Small intestine (tissue), 7 donors: ENCODE data around the gene KRT7. TPM values are rescaled to one million over a fixed set of nuclear protein-coding genes. Genes with fewer than 3 reads are reported as not detected.
"Not testable (repeated sequence)": the region's sequence is repeated elsewhere in the genome, so short reads cannot be mapped to it uniquely, and the experiment has no call there.

Experiments
- DNase-seq, 2 donors: peaks; one replicate each; pipeline versions ENCODE4 v3.0.0 to v3.0.0-alpha.2; 2013
- FAIRE-seq: peaks from 2 replicates; lab custom pipeline; 2012; peaks lifted over from hg19 to GRCh38; lab: Jason Lieb, UNC
- H3K27ac ChIP-seq, 3 donors: one replicate each; pipeline ENCODE4 v1.5.1; 2013; ENCODE audit warnings: low read length in 2 of 3, mild to moderate bottlenecking in 2 of 3, control low read depth in 1 of 3, inconsistent platforms in 1 of 3, low read depth in 1 of 3, moderate library complexity in 1 of 3
- H3K27me3 ChIP-seq, 3 donors: one replicate each; pipeline ENCODE4 v1.6.1; 2013; ENCODE audit warnings: low read length in 3 of 3, inconsistent platforms in 1 of 3; ENCODE audit not compliant: control insufficient read depth in 3 of 3, insufficient read depth in 3 of 3
- H3K36me3 ChIP-seq, 3 donors: one replicate each; pipeline ENCODE4 v1.6.1; 2013; ENCODE audit warnings: low read length in 3 of 3, inconsistent platforms in 1 of 3, low read depth in 1 of 3, mild to moderate bottlenecking in 1 of 3, moderate library complexity in 1 of 3; ENCODE audit not compliant: control insufficient read depth in 3 of 3, insufficient read depth in 2 of 3
- H3K4me1 ChIP-seq, 3 donors: one replicate each; pipeline ENCODE4 v1.6.1; 2013; ENCODE audit warnings: low read length in 2 of 3, inconsistent platforms in 1 of 3, low read depth in 1 of 3, mild to moderate bottlenecking in 1 of 3, moderate library complexity in 1 of 3; ENCODE audit not compliant: control insufficient read depth in 3 of 3, insufficient read depth in 2 of 3
- H3K4me3 ChIP-seq, 3 donors: one replicate each; pipeline ENCODE4 v1.5.1; 2013; ENCODE audit warnings: low read length in 3 of 3, control low read depth in 1 of 3, inconsistent platforms in 1 of 3, low read depth in 1 of 3, mild to moderate bottlenecking in 1 of 3, moderate library complexity in 1 of 3
- H3K9me3 ChIP-seq, 2 donors: one replicate each; pipeline ENCODE4 v1.6.1; 2013; ENCODE audit warnings: low read depth in 1 of 2, low read length in 1 of 2; ENCODE audit not compliant: control insufficient read depth in 2 of 2, insufficient read depth in 1 of 2
- WGBS, 3 donors: extraction: QIAGEN DNeasy Blood & Tissue Kit; methylation state at CpG; one replicate each; pipeline ENCODE4 v1.1.7; 2013; 5-methylcytosine and 5-hydroxymethylcytosine counted together
- polyA plus RNA-seq, 4 donors: library from polyadenylated mRNA; stranded (reverse) in 3 of 4; unstranded in 1 of 4; fragments of 200-250 nt in 3 of 4; fragments of 120-200 nt in 1 of 4; gene quantifications; one replicate each; pipeline versions ENCODE4 v1.2.1 to v1.2.3, GENCODE V29; 2013
- donor health status: healthy with polysubstance abuse.
- donor health status: control.
- donor health status: control.
- donor health status: Bipolar disorder and iron deficiency.
- donor health status: healthy.

KRT7 gene
- polyA plus RNA-seq, 4 donors, result 2.2 to 10.1 (median 3.2) TPM

DNA sequence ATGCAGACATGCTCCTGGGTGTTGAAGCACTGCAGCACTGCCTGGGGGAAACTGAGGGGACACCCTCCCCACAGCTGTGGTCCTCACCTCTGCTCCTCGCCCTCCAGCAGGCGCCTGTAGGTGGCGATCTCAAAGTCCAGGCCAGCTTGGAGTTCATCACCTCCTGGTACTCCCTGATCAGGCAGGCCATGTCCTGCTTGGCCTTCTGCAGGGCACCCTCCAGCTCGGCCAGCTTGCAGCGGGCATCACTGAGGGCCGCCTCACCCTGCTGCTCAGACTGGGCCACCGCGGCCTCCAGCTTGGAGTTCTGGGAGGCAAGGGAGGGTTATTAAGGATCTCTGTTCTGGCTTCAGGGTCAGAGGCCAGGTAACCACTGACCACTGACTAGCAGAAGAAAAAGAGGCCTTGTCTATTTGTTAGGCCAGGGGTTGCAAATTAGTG, 19.2 kb downstream of the KRT7 start:
- H3K27ac ChIP-seq, H3K36me3 ChIP-seq, FAIRE-seq, H3K4me3 ChIP-seq, H3K4me1 ChIP-seq, H3K9me3 ChIP-seq, DNase-seq: not testable (repeated sequence)
- H3K27me3 ChIP-seq, result peaks cover 0 to 64% (median 14%) of the 10 kb centered on the region in 3 donors
- WGBS, 3 donors, result 79 to 82% (median 81%) methylated on average over 6 to 8 of the region's 8 CpGs

DNA sequence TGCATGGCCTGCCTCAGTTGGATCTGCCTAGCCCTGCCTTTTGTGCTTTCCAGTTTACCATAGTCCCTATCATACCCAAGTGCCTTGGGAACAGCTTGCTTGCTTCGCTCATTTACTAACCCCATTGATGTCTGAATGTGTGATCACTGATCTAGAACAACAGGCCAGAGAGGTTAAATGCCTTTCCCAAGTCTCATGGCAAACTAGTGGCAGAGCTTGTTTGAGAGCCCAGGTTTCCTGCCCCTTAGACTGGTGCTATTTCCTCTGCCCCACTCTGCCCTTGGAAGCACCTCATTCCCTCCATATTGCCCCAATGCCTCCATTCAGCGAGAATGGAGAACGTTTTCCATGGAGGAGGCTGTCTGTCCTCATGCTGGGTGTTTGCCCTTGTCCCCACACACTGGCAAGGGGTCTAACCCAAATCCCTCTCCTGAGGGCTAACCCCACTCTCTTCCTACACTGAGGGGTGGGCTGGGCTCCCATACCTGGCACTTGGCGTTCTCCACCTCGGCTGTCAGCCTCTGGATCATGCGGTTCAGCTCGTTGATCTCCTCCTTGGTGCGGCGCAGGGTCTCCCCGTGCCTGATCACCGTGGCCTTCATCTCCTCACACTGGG, 19.8 kb downstream of the KRT7 start:
- no peak for FAIRE-seq
- Histone ChIP-seq H3K27ac (no peak overlapping the region), H3K4me1 (no peaks in the 10 kb centered on the region), H3K27me3 (peaks cover 0 to 70% (median 17%) of the 10 kb centered on the region in 3 donors), H3K9me3 (no peaks in the 10 kb centered on the region), H3K36me3 (no peaks in the 10 kb centered on the region), H3K4me3 (no peak overlapping the region)
- WGBS, 3 donors, result 93% methylated on average over 11 of the region's 11 CpGs
- no peak for DNase-seq

DNA sequence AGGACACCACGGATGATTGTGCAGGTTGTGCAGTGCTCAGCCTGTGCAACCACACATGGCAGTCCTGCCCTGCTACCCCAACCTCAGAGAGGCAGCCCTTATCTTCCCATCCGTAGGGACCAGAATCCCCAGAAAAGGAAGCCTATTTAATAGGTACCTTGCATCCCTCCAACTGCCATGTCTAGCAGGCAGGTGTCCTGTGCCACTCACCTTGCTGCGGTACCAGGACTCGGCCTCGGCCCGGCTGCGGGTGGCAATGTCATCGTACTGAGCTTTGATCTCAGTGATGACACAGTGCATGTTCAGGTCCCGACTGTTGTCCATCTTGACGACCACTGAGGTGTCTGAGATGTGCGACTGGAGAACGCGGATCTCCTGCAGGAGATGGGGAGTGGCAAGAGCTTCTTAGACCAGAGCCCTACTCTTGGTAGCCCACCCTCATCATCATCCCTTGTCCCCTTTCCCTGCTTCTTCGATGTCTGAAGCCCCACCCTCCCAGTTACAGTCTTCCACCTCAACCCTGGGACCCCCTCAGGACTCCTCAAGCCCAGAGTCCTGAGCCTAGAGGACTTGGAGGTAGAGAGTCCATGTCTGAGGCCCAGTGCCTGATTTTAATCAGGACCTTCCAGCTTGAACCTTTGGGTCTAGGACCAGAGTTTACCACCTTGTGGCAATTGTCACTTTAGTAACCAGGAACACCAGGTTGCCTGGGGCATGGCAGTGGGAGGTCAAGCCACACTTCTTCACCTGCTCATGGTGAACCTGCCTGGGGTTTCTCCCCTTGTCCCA, 20.5 kb downstream of the KRT7 start:
- no peak overlapping the region for H3K4me3 ChIP-seq
- WGBS, 3 donors, result 90 to 93% (median 92%) methylated on average over 14 of the region's 14 CpGs
- H3K9me3 ChIP-seq, result no peaks in the 10 kb centered on the region
- peaks cover 0 to under 1% (median 0%) of the 10 kb centered on the region in 3 donors for H3K4me1 ChIP-seq
- no peak for FAIRE-seq
- no peak for DNase-seq
- no peaks in the 10 kb centered on the region for H3K36me3 ChIP-seq
- H3K27me3 ChIP-seq, result peaks cover 0 to 74% (median 20%) of the 10 kb centered on the region in 3 donors
- no peak overlapping the region for H3K27ac ChIP-seq

DNA sequence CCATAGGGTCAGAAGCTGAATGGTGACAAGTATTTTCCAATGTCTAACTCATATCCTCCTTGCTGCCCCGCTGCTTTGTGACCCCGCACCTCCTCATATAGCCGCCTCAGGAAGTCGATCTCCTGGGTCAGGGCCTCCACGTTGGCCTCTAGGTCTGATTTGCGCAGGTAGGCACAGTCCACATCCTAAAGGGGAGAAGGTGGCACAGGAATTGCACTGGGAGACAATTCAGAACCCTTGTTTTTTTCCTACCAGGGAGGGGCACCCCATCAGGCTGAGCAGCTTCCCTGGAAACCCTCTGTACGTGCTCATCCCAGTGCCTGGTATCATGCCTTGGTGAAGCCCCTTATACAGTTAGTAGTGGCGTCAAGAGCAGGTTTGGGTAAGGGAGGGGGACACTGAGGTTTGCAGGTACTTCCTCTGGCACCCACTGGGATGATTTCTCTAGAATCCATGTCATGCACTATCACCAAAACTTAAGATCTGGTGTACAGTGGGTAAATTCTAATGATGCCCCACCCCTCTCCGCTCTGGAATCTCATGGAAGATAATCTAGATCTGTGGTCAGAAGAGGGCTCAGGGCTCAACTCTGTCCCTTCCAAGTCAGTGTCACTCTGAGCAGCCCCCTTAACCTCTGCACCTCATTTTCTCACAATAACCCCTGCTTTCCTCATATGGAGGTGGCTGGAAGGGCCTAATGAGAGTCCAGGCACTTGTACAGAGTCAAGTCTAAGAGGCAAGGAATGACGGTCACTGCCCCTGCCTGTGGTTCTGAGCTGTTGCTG, 21.3 kb downstream of the KRT7 start:
- Histone ChIP-seq H3K4me1 (peaks cover 0 to 3% (median 0%) of the 10 kb centered on the region in 3 donors), H3K27me3 (peaks cover 0 to 80% (median 26%) of the 10 kb centered on the region in 3 donors), H3K36me3 (no peaks in the 10 kb centered on the region), H3K27ac (no peak overlapping the region), H3K9me3 (no peaks in the 10 kb centered on the region), H3K4me3 (no peak overlapping the region)
- DNase-seq (no peak), FAIRE-seq (no peak)
- WGBS, 3 donors, result 89 to 94% (median 90%) methylated on average over 10 of the region's 10 CpGs

DNA sequence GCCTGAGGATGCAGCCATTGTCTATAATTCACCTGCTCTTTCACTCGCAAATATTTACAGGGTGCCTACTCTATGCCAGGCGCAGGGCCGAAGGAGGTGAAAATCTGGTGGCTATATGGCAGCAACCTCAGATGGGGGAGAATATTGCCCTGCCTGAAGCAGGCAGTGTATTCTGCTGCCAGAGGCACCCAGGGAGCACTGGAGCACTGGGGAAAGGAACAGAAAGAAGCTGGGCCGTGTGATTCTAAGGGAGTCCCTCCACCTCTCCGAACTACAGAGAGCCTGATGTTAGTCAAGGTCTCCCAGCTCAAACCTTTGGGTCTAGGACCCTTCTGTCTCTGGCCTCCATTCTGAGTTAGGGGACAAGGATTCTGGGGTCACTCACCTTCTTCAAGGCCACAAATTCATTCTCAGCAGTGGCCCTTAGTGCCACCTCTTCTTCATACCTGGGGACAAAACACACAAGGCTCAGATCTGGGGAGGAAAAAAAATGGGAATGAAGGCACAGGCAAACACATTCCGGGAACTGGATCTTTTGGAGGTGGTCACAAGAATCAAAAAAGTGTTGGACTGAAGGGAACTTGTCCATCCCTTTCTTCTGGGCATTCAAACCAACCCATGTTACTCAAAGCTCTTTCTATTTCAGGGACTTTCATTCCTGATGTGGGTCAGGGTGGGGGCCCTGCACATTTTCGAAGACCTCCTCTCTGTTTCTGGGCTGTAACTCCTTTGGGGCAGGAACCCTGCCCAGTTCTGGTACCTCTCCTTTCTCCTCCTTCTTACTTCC, 22.1 kb downstream of the KRT7 start:
- H3K4me3 ChIP-seq, result no peak overlapping the region
- peaks cover 0 to 80% (median 26%) of the 10 kb centered on the region in 3 donors for H3K27me3 ChIP-seq
- FAIRE-seq (no peak), DNase-seq (no peak)
- H3K9me3 ChIP-seq, result peaks cover 0 to 4% of the 10 kb centered on the region in 2 donors
- H3K4me1 ChIP-seq, result peaks cover 0 to 3% (median 0%) of the 10 kb centered on the region in 3 donors
- 73 to 89% (median 79%) methylated on average over 7 of the region's 7 CpGs for WGBS, 3 donors
- H3K27ac ChIP-seq, result no peak overlapping the region
- no peaks in the 10 kb centered on the region for H3K36me3 ChIP-seq

DNA sequence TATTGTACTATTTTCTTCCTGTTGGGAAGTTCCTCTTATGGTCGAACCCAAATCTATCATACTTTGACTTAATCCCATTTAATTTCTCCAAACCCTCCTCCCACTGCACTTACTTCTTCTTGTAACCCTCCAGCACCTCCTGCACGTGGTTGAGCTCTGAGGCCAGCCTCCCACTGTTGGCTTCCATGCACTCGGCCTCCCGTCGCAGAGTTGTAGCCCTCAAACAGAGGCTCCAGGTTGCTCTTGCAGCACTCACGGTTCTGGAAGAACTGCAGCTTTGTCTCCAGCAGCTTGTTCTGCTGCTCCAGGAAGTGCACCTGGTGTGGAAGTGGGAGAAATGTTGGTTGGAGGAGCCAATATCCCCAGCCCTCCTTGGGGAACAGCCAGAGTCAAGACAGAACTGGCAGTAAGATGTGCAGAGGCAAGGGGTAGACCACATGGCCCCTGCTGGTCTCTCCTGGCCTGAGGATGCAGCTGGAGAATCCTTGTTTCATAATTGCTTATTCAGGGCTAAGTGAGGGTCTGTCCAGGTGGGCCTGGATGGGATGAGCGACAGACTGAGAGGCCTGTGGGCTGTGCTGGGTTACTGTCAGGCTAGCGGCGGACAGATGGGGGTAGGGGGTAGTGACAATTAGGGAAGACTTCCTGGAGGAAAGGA, 23.0 kb downstream of the KRT7 start:
- FAIRE-seq (no peak), DNase-seq (no peak)
- no peak overlapping the region for H3K4me3 ChIP-seq
- no peak overlapping the region for H3K27ac ChIP-seq
- WGBS, 3 donors, result 86 to 87% (median 87%) methylated on average over 9 of the region's 9 CpGs
- H3K4me1 ChIP-seq, result peaks cover 0 to 3% (median 0%) of the 10 kb centered on the region in 3 donors
- H3K36me3 ChIP-seq, result no peaks in the 10 kb centered on the region
- peaks cover 0 to 10% of the 10 kb centered on the region in 2 donors for H3K9me3 ChIP-seq
- peaks cover 0 to 79% (median 26%) of the 10 kb centered on the region in 3 donors for H3K27me3 ChIP-seq

DNA sequence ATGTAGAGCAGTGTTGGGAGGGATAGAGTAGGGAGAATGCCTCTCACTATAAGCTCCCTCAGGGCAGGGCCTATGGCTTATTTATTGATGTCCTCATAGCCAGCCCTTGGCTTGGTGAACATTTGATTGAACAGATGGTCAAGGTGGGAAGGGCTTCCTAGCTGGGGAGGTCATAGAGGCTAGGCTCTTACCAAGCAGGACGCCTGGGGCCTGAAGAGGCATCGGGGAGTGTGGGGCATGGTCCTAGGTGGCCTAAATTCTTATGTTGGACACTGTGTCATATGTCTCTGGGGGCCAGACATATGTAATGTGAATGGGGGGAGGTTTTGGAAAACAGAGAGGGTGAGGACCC, 23.5 kb downstream of the KRT7 start:
- Histone ChIP-seq H3K9me3 (peaks cover 0 to 15% of the 10 kb centered on the region in 2 donors), H3K4me3 (no peak overlapping the region), H3K27ac (no peak overlapping the region), H3K36me3 (no peaks in the 10 kb centered on the region), H3K4me1 (peaks cover 0 to 3% (median 0%) of the 10 kb centered on the region in 3 donors), H3K27me3 (peaks cover 0 to 82% (median 26%) of the 10 kb centered on the region in 3 donors)
- FAIRE-seq (no peak), DNase-seq (no peak)
- WGBS, 3 donors, result 38 to 84% (median 68%) methylated on average over 2 of the region's 2 CpGs
